Upper lobe of left lung (tissue), 4 donors: ENCODE results near the gene WIF1.

Experiments used
- POLR2A ChIP-seq, 4 donors: fragments of 450-650 bp; IDR thresholded peaks; one replicate each; pipeline ENCODE4 v1.5.1; 2016 to 2017; ENCODE audit warnings: antibody characterized with exemption in 4 of 4, mild to moderate bottlenecking in 2 of 4
- POLR2AphosphoS5 ChIP-seq, 2 donors: sonication (generic); formaldehyde crosslinking; IDR thresholded peaks; one replicate each; pipeline ENCODE4 v1.5.1; 2017; ENCODE audit warnings: antibody characterized with exemption in 2 of 2
- TF ChIP-seq, protein P1 (sequence below), 6 experiments: fragments of 450-650 bp in 4 of 6; fragments of 200-600 bp in 2 of 6; sonication (generic) in 2 of 6; IDR thresholded peaks; one replicate each; pipeline ENCODE4 v1.5.1; 2016 to 2019; ENCODE audit warnings: antibody characterized with exemption in 6 of 6

DNA sequence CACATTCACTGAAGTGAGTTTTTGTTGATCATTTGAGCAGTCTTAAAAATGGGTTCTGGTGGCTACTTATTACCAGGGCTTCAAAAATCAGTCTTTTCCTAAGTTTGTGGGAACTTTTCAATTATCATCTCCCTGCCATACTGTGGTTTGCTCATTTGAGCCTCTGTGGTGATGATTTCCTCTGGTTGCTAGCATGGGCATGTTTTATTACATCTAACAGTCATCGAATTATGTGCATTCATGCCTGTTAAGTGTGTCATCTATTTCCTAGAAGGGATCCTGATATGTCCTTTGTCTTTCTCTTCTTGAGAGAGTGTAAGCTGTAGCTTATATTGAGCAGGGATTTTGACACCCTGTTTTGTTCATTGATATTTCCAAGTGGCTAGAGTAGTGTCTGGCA, 116.8 kb downstream of the WIF1 start:
- TF ChIP-seq, protein P1, sequence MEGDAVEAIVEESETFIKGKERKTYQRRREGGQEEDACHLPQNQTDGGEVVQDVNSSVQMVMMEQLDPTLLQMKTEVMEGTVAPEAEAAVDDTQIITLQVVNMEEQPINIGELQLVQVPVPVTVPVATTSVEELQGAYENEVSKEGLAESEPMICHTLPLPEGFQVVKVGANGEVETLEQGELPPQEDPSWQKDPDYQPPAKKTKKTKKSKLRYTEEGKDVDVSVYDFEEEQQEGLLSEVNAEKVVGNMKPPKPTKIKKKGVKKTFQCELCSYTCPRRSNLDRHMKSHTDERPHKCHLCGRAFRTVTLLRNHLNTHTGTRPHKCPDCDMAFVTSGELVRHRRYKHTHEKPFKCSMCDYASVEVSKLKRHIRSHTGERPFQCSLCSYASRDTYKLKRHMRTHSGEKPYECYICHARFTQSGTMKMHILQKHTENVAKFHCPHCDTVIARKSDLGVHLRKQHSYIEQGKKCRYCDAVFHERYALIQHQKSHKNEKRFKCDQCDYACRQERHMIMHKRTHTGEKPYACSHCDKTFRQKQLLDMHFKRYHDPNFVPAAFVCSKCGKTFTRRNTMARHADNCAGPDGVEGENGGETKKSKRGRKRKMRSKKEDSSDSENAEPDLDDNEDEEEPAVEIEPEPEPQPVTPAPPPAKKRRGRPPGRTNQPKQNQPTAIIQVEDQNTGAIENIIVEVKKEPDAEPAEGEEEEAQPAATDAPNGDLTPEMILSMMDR (IDR thresholded peaks at IDR 0.05): no peak
- TF ChIP-seq POLR2AphosphoS5 (IDR thresholded peaks at IDR 0.05) (no peak), POLR2A (IDR thresholded peaks at IDR 0.05) (no peak)
